ENCODE data around the gene ZC3H12C.

Gene ZC3H12C

DNA sequence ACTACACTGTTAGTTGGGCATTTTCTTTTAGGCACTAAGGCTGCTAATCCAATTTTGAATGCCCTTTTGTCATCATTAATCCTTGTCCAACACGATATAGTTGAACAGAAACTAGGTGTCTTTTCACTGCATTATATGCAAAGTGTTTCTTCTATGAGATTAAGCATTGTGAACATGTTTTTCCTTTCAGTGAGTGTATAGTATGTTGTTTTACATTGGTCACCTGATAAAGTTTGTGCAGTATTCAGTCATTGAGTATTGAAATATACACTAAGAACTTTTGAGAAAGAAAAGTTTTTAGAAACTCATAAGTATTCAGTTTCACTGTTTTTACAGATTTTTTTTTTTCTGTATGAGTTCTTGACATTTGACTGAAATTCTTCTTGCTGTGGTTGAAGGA lies 59.0 kb downstream of the ZC3H12C start:
- DNase-seq (ENCODE audit: low spot score): no peak

DNA sequence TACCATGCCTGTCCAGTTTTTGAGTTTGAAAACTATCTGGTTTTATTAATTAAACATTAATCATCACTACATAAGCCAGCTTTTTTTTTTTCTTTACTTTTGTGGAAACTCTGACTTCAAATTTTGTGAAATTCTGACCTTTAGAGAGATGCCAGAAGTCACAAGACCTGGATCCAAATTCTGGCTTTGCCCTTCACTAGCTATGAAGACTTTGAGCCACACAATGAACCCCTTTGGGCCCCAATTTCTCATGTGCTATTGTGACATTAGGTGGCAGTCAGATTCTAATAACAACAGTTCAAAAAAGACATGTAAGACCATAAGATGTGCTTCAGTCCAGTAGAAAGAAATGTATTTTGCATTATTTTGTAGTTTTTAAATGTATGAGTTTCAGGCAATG lies 60.3 kb downstream of the ZC3H12C start:
- DNase-seq (ENCODE audit: low spot score): no peak

DNA sequence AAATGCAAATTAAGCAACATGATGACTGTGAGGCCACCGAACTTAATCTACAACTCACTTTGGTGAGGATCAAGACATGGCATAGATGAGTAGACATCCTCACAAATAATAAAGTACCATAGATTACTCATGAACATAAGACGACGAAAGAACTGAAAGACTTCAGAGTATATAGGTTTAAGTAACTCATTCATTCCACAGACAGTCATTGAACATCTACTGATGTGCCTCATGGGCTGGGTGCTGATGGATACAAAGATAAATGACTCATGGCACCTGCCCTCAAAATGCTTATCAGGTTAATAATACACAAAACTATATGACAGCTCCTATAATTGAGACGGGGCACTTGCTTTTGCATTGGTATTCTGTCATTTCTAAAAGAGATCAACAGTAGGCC lies 63.3 kb downstream of the ZC3H12C start:
- DNase-seq (ENCODE audit: low spot score): no peak

DNA sequence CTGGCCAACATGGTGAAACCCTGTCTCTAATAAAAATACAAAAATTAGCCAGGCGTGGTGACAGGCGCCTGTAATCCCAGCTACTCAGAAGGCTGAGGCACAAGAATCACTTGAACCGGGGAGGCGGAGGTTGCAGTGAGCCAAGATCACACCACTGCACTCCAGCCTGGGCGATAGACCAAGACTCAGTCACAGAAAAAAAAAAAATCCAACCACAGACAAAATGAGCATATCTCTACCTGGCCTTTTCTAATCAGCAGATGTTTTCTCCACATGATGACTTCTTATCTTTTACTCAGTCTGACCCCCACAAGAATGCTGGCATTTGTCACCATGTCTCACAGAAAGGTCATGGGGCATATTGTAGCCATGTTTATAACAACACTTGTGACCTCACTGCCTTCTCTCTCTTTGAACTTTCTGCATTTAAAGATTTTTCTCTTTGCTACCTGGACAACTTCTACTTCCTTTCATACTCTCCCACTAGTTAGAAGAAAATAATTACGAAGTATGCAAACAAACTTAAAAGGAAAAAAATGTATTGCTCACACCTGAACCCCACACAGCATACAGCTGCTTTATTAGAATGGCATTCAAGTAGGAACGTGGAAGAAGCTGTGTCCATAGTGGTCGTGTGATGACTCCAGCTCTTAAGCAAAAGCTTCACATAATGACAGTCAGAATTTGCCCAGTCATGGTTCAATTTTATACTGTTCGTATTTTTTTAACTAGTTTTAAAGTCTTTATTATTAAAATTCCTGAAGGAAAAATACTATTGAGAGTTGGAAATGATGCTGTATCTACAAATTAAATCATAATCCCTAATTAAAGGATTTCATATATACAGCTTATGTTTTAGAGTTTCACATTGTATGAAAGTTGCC lies 65.4 kb downstream of the ZC3H12C start:
- no peak for DNase-seq (ENCODE audit: low spot score)

DNA sequence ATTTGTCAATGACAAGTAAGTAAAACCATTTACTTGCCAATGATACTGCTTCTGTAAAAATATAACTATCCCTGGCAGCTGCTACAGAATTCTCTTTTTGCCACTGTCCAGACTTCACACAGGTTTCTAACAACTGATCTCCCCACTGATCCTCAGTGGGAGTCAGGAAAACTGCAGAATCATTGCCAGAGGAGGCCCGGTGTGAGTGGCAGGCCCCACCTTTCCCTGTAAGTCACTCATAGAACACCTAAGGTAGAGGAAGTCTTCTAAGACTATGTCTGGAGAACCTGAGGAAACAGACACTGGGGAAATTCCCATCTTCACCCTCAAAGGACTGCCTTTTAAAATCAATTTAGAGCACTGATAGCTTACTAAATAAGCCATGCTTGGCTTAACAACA lies 66.3 kb downstream of the ZC3H12C start:
- DNase-seq (ENCODE audit: low spot score): no peak

DNA sequence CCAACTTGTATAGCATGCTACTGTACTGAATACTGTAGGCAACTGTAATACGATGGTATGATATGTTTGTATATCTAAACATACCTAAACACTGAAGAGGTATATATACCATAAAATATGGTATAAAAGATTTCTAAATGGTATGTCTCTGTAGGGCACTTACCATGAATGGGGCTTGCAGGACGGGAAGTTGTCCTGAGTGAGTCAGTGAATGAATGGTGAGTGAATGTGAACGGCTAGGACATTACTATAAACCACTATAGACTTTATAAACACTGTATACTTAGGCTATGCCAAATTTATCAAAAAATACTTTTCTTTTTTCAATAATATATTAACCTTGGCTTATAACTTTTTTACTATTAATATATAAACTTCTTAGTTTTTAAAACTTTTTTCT lies 66.8 kb downstream of the ZC3H12C start:
- DNase-seq (ENCODE audit: low spot score): no peak

DNA sequence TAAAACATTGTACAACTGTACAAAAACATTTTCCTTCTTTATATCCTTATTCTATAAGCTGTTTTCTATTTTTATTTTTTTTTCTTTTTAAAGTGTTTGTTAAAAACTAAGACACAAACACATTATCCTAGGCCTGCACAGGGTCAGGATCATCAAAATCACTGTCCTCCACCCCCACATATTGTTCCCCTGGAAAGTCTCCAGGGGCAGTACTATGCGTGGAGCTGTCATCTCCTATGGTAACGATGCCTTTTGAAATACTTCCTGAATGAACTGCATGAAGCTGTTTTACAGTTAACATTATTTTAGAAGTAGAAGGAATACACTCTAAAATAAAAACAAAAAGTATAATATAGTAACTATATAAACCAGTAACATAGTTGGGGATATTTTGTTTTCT lies 67.2 kb downstream of the ZC3H12C start:
- DNase-seq (ENCODE audit: low spot score): no peak

DNA sequence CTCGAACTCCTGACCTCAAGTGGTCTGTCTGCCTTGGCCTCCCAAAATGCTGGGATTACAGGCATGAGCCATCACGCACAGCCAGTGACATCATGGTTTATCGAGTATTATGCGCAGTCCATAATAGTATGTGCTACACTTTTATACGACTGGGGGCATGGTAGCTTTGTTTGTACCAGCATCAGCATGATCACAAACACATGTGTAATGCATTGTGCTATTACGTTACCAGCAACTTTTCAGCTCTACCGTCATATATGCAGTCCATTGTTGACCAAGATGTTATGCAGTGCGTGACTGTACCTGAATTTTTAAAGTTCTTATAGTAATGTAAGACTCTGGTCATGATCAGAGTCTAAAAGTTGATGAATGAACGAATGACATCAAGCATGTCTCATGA lies 67.9 kb downstream of the ZC3H12C start:
- no peak for DNase-seq (ENCODE audit: low spot score)

DNA sequence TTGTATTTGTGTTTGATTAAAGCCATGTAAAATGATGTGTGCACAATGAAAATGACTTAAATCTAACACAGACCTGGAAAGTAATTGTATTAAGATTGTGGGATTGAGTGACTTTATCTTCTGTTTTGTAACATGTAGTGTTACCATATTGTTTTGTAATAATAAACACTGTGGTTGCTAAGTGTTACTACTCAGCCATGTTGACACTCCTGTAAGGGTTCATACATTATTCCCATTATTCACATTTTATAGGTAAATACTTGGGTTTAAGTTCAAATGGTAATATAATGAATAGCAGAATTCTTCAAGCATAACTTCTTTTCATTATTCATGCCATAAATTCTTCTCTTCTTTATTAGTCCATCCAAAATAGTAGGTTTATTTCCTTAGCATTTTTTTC lies 69.0 kb downstream of the ZC3H12C start:
- no peak for DNase-seq (ENCODE audit: low spot score)

DNA sequence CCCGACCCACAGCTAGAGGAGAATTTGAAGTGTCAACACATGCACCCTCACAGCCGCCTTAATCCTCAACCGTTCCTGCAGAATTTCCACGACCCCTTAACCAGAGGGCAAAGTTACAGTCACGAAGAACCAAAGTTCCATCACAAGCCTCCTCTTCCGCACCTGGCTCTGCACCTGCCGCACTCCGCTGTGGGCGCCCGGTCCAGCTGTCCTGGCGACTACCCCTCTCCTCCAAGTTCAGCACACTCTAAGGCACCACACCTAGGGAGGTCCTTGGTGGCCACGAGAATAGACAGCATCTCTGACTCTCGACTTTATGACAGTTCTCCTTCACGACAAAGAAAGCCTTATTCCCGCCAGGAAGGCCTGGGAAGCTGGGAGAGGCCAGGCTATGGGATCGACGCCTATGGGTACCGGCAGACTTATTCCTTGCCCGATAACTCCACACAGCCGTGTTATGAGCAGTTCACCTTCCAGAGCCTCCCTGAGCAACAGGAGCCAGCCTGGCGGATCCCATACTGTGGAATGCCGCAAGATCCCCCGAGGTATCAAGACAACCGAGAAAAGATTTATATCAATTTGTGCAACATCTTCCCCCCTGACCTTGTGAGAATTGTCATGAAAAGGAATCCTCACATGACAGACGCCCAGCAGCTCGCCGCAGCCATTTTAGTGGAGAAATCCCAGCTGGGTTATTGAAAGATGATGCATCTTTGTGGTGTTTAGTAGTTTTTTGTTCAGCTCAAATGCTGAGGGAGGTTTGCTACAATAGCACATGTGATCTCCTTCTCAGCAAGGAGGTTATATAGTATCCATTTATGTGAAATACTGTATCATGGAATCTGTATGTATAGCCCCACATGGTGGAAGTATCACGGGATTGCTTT lies 72.1 kb downstream of the ZC3H12C start:
- no peak for DNase-seq (ENCODE audit: low spot score)

DNA sequence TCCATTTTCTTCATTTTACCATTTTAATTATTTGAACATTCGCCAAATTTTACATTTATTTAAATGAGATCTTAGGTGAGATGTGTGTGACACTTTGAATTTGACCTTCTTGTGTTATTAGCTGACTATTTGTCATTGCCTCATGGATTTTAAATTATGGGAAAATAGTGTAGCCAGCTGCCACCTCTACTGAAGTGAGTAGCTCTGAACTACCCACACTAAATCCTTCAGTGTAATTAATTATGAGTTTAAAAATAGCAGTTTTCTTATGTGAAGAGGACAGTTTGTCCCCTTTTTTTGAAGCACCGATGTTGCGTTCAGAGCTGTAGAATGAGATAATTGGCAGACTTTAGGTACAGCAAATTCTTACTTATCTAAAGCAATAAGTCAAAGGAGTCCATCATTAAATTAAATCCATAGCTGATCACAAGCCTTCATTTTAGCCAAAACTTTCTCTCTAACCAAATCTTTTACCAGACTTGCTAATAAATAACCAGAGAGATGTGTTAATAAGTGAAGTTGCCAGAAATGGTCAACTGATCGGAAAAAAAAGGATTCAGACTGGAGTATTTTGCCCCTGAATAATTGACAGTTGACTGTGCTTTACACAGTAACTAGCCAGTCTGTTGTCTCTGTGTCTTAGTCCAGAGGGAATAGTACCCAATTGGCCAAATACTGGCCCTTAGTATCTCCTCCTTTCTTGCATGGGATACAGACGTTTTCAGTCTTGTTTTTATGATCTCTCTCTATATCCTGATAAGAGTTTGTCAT lies 75.0 kb downstream of the ZC3H12C start:
- no peak for DNase-seq (ENCODE audit: low spot score)

DNA sequence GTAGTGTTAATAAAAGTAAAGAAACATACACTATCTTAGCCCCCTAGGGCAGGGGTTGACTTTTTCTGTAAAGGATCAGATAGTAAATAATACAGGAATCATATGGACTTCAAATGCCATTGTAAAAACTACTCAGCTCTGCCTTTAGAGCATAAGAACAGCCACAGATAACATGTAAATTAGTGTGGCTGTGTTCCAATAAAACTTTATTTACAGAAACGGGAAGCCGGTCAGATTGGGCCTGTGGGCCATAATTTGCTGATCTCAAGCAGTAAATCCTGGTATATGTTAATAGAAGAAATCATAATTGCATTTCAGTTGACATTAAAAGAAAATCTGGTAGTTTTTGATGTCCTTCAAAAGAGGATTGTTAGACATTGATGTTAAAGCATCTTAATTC lies 76.5 kb downstream of the ZC3H12C start:
- no peak for DNase-seq (ENCODE audit: low spot score)

DNA sequence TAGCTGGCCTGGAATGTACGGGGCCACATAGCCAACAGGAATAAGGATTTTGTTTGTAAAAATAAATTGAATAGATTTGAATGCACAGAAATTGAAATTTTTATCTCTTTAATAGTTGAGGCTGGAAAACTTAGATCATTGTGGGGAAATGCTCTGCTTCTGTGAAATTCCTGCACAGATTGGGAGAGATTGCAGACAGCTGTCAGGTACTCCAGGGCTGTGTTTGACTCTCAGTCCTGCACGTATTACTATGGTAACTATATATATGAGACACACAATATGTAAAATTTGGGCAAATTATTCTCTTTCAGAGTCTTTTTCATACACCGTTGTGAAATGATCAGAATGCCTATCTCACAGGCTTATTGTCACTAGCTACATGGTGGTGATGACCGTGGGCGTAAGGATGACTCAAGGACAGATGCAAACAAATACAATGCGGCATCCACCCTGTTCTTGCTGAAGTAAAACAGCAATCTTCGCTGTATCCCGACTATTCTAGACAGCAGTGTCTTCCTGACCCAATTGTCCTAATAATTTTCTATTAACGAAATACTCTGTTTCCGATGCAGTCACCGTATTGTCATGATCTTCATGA lies 79.4 kb downstream of the ZC3H12C start:
- no peak for DNase-seq (ENCODE audit: low spot score)

DNA sequence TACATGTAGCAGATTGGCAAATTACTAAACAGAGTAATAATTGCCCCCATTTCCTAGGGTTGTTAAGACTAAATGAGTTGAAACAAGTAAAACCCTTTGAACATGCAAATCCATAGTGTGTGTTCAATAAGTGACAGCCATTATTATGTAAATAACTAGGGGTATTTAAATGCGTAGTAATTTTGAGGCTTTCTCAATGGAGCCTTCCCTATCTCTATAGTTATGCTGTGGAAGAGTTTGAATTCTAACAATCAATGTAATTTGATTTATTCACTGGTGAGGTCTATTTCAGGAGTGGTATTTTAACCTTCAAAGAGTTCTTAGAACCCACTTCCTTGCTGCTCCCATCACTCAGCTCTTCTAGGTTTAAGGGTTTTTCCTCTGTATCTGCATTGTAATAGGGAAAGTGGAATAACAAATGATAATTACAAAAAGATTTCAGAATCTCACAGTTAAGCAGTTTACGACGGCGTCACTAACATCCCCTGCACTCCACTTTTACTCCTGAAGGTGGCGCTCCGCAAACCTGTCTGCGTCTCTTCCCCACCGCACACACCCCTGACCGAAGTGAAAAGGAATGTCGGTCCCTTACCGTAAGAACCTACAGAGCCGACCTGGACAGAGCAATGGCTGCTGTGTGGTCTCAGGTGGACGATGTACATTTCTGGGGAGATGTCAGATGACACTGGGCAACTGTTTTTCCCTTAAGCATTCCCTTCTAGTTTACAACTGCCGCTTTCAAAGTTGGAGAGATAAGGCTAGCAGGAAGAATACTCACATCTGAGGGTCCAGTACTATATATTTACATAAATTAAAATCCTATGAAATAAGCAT lies 80.8 kb downstream of the ZC3H12C start:
- peak; percentile 52 for DNase-seq (ENCODE audit: low spot score)

DNA sequence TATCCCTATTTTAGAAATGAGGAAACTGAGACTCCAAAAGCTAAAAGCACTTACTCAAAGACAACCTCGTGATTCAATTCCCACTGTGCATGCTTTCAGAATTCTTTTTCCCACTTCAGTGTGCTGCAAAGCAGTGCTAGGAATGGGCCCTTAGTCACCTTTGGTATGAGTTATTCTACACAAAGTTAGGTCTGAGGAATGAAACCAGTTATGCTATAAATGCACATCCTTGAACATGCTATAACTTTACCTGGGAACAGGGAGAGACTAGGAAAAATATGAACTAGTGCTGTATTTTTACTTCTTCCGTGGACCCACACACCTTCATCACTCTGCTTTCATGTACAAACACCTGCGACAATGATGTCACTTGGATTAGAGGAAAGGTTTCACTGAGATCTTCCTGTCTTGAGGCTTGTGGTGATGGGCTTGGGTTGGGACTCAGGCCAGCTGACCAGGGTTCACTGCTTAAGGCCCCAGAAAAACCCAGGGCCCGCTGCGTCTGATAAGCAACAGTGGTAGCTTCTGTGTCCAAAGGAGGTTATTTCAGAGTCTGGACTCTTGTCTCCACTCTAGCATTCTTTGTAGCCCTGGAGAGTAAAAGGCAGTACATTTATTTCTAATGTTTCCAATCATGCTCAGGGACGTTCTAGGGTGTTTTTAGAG lies 81.6 kb downstream of the ZC3H12C start:
- no peak for DNase-seq (ENCODE audit: low spot score)

DNA sequence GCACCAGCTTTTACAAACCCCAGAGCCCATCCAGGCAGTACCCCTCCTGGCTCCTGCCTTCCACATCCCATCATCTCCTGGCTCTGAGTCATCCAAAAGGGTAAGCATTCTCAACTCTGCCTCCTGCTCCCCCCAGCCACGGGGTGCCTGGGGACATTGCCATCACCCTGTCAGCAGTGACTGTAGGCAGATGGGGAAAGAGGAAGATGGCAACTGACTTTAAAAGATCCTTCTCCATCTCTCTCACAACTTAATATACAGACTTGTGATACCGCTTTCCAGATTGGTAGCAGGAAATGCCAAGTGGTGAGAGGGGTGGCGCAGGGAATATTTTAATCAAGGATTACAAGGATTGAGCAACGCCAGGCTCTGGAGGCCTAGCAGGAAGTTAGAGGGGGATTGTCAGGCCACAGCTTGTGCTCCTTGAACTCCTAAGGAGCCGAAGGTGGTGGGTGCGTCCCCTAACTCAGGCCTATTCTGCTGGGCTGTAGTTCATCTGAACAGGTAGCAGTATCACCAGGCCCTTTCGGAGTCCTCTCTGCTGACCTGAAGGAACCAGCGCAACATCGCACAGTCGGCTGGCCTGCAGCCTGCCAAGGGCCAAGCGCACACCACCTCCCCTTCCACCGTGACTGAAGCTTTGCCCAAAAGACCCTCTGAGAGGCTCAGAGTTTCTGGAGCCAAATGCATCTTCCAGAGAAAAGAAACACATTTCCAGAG lies 83.3 kb downstream of the ZC3H12C start:
- DNase-seq (ENCODE audit: low spot score): no peak

DNA sequence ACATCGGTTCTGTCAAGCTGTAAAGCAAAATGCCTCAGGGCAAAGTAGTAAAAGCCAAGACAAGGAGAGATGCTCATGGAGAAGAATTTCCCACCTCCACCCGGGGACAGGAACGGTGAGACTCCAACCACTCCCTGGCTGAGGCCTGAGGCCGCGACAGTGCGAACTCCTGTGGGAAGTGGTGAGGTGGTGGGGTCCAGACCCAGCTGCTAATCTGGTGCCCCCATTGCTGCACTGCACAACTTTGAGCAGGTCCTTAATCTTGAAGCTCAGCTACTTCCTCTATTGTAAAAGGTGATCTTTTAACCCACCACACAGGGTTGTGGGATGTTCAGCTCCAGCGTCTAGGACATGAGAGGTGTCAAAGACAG lies 83.9 kb downstream of the ZC3H12C start:
- no peak for DNase-seq (ENCODE audit: low spot score)

DNA sequence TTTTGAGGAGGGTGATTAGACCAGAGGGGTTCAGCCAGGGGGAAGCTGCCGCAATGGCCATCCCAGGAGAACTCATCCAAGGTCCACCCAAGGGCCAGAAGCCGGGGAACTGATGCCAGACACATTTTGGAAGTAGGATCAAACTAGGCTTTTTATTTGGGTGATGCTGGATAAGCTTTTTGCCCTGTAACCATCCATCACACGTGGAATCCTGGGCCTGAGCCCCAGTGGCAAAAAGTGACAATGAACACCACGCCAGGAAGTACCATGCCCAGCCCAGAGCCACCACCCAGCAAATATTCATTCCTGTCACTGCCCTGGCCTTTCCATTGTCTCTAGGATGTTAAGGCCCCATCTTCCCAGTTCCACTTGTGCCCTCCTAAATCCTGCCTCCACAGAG lies 85.9 kb downstream of the ZC3H12C start:
- DNase-seq (ENCODE audit: low spot score): no peak

DNA sequence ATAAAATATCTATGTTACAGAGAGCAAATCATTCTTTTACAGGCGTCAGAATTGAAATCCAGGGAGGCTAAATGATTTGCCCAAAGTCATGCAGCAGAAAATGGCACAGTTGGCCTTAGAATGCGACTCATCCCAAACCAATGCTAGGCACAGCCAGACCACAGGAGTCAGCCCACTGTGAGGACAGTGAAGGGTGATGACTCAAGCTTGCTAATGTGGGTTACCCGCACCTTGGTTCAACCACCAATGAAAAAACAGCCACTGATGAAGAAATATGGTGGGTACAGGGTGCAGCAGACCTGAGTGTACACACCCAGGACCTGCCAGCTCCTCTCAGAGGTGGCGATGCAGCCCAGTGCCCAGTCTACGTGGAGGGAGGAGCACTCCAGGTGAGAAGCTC lies 89.7 kb downstream of the ZC3H12C start:
- DNase-seq (ENCODE audit: low spot score): no peak

DNA sequence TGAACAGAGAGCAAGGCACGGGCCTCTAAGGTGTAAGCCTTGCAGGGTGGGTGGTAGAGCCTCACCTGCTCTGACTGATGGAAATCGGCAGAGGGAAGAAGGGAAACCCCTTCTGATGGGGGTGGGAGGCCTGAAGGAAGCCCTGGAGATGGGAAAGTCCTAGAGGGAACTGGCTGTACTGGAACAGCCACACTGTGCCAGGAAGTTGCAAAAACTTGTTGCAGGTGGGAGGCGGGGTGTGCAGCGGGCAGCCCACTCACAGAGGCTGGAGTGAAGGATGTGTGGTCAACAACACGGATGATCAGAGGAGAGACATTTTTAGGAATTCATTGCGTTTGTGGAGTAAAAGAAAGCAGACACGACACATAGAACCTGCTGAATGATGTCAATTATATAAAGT lies 91.3 kb downstream of the ZC3H12C start:
- no peak for DNase-seq (ENCODE audit: low spot score)

Data from putamen (tissue), 1 donor.